Endothelial cell of umbilical vein (primary cell): ENCODE measurements around the gene PGS1. TPM values are rescaled to one million over a fixed set of nuclear protein-coding genes. Genes with fewer than 3 reads are reported as not detected.

ENCODE experiments used
- BruUV-seq: library from RNA; stranded (reverse); fragments of 400-500 nt; replicated peaks from 2 replicates; lab custom pipeline; 2021; lab: Mats Ljungman, UMichigan
- CTCF ChIA-PET: fragments of 300-600, 350-600 bp; sonication (Branson Sonifier 250); formaldehyde crosslinking; loops from one replicate; lab custom pipeline; 2021; ENCODE audit warnings: antibody characterized with exemption, inconsistent platforms; lab: Charles Lee
- POLR2A ChIA-PET: fragments of 300-600, 350-600 bp; sonication (Branson Sonifier 250); formaldehyde crosslinking; loops from one replicate; lab custom pipeline; 2021; ENCODE audit warnings: antibody characterized with exemption, inconsistent platforms; lab: Charles Lee
- DNase-seq: peaks from one replicate; pipeline ENCODE4 v3.0.0-alpha.2; 2011; ENCODE audit warnings: low read depth, low spot score
- FAIRE-seq: peaks from 2 replicates; lab custom pipeline; 2011; peaks lifted over from hg19 to GRCh38; lab: Jason Lieb, UNC
- H2AFZ ChIP-seq: 2 replicates; pipeline ENCODE4 v1.6.0; 2012; ENCODE audit warnings: low read depth, low read length, control low read depth, inconsistent platforms
- H3K27ac ChIP-seq: 2 replicates; pipeline ENCODE4 v1.5.1; 2011; ENCODE audit warnings: low read depth, mild to moderate bottlenecking, control low read depth, low read length, moderate library complexity; ENCODE audit not compliant: insufficient read depth
- H3K27me3 ChIP-seq, 2 experiments: 2 replicates each; pipeline versions ENCODE4 v1.6.0 to v1.6.1; 2011; ENCODE audit warnings: low read length in 2 of 2, mixed read lengths in 1 of 2; ENCODE audit not compliant: control insufficient read depth in 2 of 2, insufficient read depth in 2 of 2
- H3K36me3 ChIP-seq, 2 experiments: 2 replicates in 1 of 2; 3 replicates in 1 of 2; pipeline ENCODE4 v1.5.1; 2011; ENCODE audit warnings: low read length in 2 of 2, mild to moderate bottlenecking in 1 of 2, moderate library complexity in 1 of 2; ENCODE audit not compliant: control insufficient read depth in 2 of 2, insufficient read depth in 2 of 2; ENCODE audit errors: extremely low read depth in 1 of 2
- H3K4me1 ChIP-seq: 3 replicates; pipeline ENCODE4 v1.5.1; 2011; ENCODE audit warnings: mild to moderate bottlenecking, low read length; ENCODE audit not compliant: control insufficient read depth, insufficient read depth; ENCODE audit errors: extremely low read depth
- H3K4me2 ChIP-seq: 2 replicates; pipeline ENCODE4 v1.6.1; 2011; ENCODE audit warnings: low read length, control low read depth, mixed read lengths; ENCODE audit not compliant: insufficient read depth
- H3K4me3 ChIP-seq, 3 experiments: fragments of 200-600 bp in 1 of 3; sonication (generic), shearing (Covaris generic) in 1 of 3; replicated peaks in 1 of 3; 2 replicates each; pipeline ENCODE4 v1.5.1; 2011 to 2016; ENCODE audit warnings: control low read depth in 3 of 3, low read length in 3 of 3, mild to moderate bottlenecking in 2 of 3, inconsistent platforms in 1 of 3, low read depth in 1 of 3, moderate library complexity in 1 of 3; ENCODE audit not compliant: insufficient read depth in 1 of 3
- H3K79me2 ChIP-seq: 2 replicates; pipeline ENCODE4 v1.6.0; 2012; ENCODE audit warnings: low read length, inconsistent platforms; ENCODE audit not compliant: control insufficient read depth, insufficient read depth
- H3K9ac ChIP-seq: replicated peaks from 2 replicates; pipeline ENCODE3; 2011; ENCODE audit warnings: low read length, control low read depth; ENCODE audit not compliant: insufficient read depth; ENCODE audit errors: extremely low read depth
- H3K9me1 ChIP-seq: replicated peaks from 3 replicates; pipeline ENCODE4 v1.6.0; 2011; ENCODE audit warnings: mild to moderate bottlenecking, low read length; ENCODE audit not compliant: control insufficient read depth, insufficient read depth; ENCODE audit errors: extremely low read depth
- H3K9me3 ChIP-seq: replicated peaks from 2 replicates; pipeline ENCODE4 v1.5.1; 2012; ENCODE audit warnings: low read length, inconsistent platforms; ENCODE audit not compliant: control insufficient read depth, insufficient read depth
- H4K20me1 ChIP-seq: replicated peaks from 2 replicates; pipeline ENCODE3; 2011; ENCODE audit warnings: mild to moderate bottlenecking, low read length; ENCODE audit not compliant: control insufficient read depth, insufficient read depth; ENCODE audit errors: extremely low read depth
- EZH2 ChIP-seq: IDR thresholded peaks from 2 replicates; pipeline ENCODE4 v1.6.1; 2012; ENCODE audit warnings: borderline replicate concordance, low read depth, mild to moderate bottlenecking, moderate library complexity, low read length, inconsistent platforms; ENCODE audit not compliant: severe bottlenecking
- FOS ChIP-seq: IDR thresholded peaks from 2 replicates; pipeline ENCODE4 v1.6.1; 2011; ENCODE audit warnings: mild to moderate bottlenecking, low read length, moderate library complexity, borderline replicate concordance; ENCODE audit not compliant: insufficient read depth
- GATA2 ChIP-seq: IDR thresholded peaks from 2 replicates; pipeline ENCODE4 v1.7.0; 2011; ENCODE audit warnings: low read depth, mild to moderate bottlenecking, moderate library complexity, mixed read lengths, low read length; ENCODE audit not compliant: insufficient read length, insufficient read depth
- JUN ChIP-seq: IDR thresholded peaks from 2 replicates; pipeline ENCODE4 v1.6.1; 2011; ENCODE audit warnings: borderline replicate concordance, low read depth; ENCODE audit not compliant: insufficient read length, insufficient read depth
- MYC ChIP-seq: IDR thresholded peaks from one replicate; pipeline ENCODE4 v1.6.1; 2011; ENCODE audit warnings: mild to moderate bottlenecking, low read depth, low read length
- POLR2A ChIP-seq: IDR thresholded peaks from 2 replicates; pipeline ENCODE4 v1.6.1; 2012; ENCODE audit warnings: low read depth, mild to moderate bottlenecking, control low read depth, low read length
- POLR2AphosphoS5 ChIP-seq: IDR thresholded peaks from 2 replicates; pipeline ENCODE4 v1.6.1; 2012; ENCODE audit warnings: low read depth, mild to moderate bottlenecking, control low read depth, low read length, moderate library complexity; ENCODE audit not compliant: insufficient read depth
- dilution Hi-C: fragments of 300-500 bp; cut with MboI; formaldehyde crosslinking; loops from one replicate; pipeline ENCODE4 v1.15.0; 2019; ENCODE audit warnings: low sequenced_read_pairs; ENCODE audit not compliant: extremely low pct_ligation_motif_present
- intact Hi-C: fragments of 100-400 bp; cut with micrococcal nuclease; formaldehyde crosslinking; loops from one replicate; pipeline ENCODE4 v1.10.0; 2022
- polyA plus RNA-seq, 4 experiments: library from polyadenylated mRNA; depleted of rRNA in 3 of 4; stranded (reverse) in 3 of 4; unstranded in 1 of 4; fragments of >200 nt; gene quantifications; 2 replicates each; pipeline versions ENCODE4 v1.2.1 to v1.2.3, GENCODE V29; 2011 to 2012; ENCODE audit warnings: missing spikeins in 1 of 4
- total RNA-seq: library from RNA; stranded (reverse); gene quantifications from 2 replicates; pipeline ENCODE4 v1.2.3, GENCODE V29; 2021
- TF ChIP-seq, protein P1 (sequence below): IDR thresholded peaks from 2 replicates; pipeline ENCODE4 v1.6.1; 2011; ENCODE audit not compliant: insufficient read depth, insufficient read length
- TF ChIP-seq, protein P2 (sequence below), 2 donors: IDR thresholded peaks; 1 replicate in 1 of 2; 2 replicates in 1 of 2; pipeline ENCODE4 v1.5.1; 2011; ENCODE audit warnings: low read length in 2 of 2, mild to moderate bottlenecking in 2 of 2, moderate library complexity in 2 of 2, control low read depth in 1 of 2, inconsistent platforms in 1 of 2, low read depth in 1 of 2; ENCODE audit not compliant: insufficient read depth in 1 of 2; ENCODE audit errors: extremely low read depth in 1 of 2

The PGS1 gene
- total and polyA plus RNA-seq, 2 donors (not counting 3 experiments of a cell fraction or from before 2014, with no cell fraction given), result 50.8 to 66.0 TPM

- intact Hi-C loops, result no loop called here
- Histone ChIP-seq H3K9me3 (no peaks in the 10 kb centered on the region), H3K27ac (no peak overlapping the region), H3K27me3 (no peaks in the 10 kb centered on the region), H2AFZ (no peak overlapping the region), H3K4me1 (peaks cover 10% of the 10 kb centered on the region), H3K4me3 (no peak overlapping the region), H3K9me1 (no peaks in the 10 kb centered on the region), H3K36me3 (no peaks in the 10 kb centered on the region), H3K9ac (no peak overlapping the region), H3K4me2 (no peak overlapping the region), H3K79me2 (no peaks in the 10 kb centered on the region), H4K20me1 (no peaks in the 10 kb centered on the region)
- POLR2A ChIA-PET, result no interaction called here
- DNase-seq (no peak), FAIRE-seq (no peak)
- no TSS peak for BruUV-seq
- CTCF ChIA-PET, result interaction anchor here (1.2 to 4.2 kb wide), 2 partner anchors 15 to 55 kb away, joined by 3 to 22 read pairs; no protein-coding TSS in a partner anchor
- dilution Hi-C loops, result no loop called here
- TF ChIP-seq, protein P1, sequence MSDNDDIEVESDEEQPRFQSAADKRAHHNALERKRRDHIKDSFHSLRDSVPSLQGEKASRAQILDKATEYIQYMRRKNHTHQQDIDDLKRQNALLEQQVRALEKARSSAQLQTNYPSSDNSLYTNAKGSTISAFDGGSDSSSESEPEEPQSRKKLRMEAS, result no peak
- TF ChIP-seq GATA2 (no peak), POLR2A (no peak), FOS (no peak), MYC (no peak), EZH2 (no peak), POLR2AphosphoS5 (no peak), JUN (no peak)
- TF ChIP-seq, protein P2, sequence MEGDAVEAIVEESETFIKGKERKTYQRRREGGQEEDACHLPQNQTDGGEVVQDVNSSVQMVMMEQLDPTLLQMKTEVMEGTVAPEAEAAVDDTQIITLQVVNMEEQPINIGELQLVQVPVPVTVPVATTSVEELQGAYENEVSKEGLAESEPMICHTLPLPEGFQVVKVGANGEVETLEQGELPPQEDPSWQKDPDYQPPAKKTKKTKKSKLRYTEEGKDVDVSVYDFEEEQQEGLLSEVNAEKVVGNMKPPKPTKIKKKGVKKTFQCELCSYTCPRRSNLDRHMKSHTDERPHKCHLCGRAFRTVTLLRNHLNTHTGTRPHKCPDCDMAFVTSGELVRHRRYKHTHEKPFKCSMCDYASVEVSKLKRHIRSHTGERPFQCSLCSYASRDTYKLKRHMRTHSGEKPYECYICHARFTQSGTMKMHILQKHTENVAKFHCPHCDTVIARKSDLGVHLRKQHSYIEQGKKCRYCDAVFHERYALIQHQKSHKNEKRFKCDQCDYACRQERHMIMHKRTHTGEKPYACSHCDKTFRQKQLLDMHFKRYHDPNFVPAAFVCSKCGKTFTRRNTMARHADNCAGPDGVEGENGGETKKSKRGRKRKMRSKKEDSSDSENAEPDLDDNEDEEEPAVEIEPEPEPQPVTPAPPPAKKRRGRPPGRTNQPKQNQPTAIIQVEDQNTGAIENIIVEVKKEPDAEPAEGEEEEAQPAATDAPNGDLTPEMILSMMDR (IDR thresholded peaks at IDR 0.05; ENCODE audit: extremely low read depth in 1 of 2, insufficient read depth in 1 of 2, low read depth in 1 of 2, low read length in 2 of 2), result no peak
Measured at GRCh38 chr17:78367193-78367592, 11.3 kb upstream of the PGS1 start.
